COR-L47 (cell line): ENCODE measurements around the gene DDX51.

Experiments
- DNase-seq: peaks from one replicate; lab custom pipeline; 2025; lab: John Stamatoyannopoulos, UW

Gene DDX51, protein sequence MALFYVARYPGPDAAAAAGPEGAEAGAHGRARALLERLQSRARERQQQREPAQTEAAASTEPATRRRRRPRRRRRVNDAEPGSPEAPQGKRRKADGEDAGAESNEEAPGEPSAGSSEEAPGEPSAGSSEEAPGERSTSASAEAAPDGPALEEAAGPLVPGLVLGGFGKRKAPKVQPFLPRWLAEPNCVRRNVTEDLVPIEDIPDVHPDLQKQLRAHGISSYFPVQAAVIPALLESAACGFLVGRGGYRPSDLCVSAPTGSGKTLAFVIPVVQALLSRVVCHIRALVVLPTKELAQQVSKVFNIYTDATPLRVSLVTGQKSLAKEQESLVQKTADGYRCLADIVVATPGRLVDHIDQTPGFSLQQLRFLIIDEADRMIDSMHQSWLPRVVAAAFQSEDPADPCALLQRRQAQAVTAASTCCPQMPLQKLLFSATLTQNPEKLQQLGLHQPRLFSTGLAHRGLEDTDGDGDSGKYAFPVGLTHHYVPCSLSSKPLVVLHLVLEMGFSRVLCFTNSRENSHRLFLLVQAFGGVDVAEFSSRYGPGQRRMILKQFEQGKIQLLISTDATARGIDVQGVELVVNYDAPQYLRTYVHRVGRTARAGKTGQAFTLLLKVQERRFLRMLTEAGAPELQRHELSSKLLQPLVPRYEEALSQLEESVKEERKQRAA

GRCh38 chr12:132144115-132144809 is at the start of gene DDX51, which contains the start of gene NOC4L:
TSS of gene DDX51 (minus strand) at chr12:132144319. CDS start at chr12:132144296, 23 bp downstream.
TSS of gene NOC4L (plus strand) at chr12:132144457. CDS start at chr12:132144489, 32 bp downstream.
- peak; percentile 91 for DNase-seq

DNA sequence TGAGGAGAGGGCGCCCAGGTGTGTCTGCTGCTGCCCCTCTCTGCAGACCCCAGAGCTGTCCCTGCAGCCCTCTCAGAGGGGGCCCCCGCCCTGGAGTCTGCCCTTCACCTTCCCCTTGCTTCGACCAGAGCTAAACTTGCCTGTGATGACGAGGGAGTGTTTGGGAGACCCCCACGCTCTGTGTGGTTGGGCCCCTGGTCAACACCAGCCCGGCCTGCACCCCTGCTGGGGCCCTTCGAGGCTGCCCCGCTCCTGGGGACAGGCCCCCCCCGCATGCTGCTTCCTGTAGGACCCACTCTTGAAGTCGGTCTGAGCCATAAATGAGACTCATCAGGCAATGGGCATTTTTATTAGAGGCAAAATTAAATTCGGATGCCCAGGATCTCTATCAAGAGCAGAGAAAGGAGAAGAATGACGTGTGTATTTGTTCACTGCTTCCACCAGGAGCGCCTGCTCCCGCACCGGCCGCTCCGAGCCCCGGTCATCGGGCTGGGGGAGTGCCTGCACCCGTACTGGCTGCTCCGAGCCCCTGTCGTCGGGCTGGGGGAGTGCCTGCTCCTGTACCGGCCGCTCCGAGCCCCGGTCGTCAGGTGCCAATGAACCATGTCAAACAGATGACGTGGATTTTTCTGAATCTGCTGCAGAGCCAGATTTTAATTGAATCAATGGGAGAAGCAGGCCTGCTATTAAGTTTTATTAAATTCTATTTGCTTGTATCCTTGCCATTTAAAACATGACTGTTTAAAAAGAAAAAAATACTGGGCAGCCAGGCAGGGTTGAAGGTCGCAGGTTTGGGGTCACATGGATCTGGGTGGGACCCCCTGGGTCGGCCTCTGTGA is 47.8 kb upstream of the DDX51 start:
- no peak for DNase-seq

DNA sequence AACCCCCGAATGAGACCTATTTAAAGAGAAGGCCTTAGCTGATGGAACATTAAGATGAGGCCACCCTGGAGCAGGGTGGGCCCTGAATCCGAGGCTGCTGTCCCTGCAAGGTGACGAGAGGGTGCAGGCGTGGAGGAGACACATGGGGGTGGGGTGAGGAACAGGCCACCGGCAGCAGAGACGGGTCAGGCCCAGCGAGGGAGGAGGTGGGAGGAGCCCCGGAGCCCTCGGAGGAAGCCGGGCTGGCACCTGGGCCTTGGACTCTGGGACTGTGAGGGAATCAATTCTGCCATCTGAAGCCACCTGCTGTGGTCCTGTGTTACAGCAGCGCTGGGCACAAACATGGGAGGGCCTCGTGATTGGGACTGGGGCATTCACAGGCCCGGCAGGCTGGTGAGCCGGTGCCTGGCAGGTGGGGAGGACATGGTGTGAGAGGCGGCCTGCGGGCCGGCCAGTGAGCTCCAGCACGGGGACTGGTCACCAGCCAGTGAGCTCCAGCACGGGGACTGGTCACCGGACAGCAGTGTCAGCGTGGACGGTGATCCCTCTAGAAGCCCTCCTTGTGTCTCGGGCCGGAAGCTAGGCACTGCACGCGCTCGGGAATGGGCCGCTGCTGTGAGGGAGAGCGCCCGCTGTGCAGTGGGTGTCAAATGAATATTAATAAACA is 46.8 kb upstream of the DDX51 start:
- DNase-seq, result no peak

- DNase-seq, result no peak
These were observed 46.1 kb upstream of the DDX51 start for GRCh38 chr12:132190012-132190755.

DNA sequence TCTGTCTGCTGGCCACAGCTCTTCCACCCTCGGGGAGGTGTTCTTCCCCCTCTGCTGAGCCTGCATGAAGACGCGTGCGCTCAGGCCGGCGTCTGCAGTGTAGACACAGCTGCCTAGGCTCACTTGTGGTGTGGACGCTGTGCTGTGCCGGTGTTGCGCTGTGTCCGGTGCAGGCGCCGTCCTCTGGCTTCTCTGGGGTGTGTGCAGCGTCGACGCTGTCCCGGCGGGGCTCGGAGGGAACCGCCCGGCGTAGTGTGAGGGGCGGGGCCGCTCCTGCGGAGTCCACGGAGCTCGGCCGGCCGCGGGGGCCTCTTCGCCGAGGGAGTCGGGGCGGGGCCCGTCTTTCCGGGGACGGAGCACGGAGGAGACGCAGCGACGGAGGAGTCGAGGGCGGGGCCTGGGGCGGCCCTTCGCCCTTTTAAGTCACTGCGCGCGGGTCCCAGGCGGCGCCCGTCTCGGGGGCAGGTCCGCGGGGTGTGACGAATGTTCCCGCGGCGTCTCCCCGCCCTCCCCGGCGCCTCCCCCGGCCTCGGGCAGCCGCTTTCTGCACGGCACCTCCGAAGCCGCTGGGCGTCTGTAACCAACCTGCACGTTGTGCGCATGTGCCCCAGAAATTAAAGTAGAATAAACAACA is 45.4 kb upstream of the DDX51 start:
- DNase-seq, result peak; percentile 72

DNA sequence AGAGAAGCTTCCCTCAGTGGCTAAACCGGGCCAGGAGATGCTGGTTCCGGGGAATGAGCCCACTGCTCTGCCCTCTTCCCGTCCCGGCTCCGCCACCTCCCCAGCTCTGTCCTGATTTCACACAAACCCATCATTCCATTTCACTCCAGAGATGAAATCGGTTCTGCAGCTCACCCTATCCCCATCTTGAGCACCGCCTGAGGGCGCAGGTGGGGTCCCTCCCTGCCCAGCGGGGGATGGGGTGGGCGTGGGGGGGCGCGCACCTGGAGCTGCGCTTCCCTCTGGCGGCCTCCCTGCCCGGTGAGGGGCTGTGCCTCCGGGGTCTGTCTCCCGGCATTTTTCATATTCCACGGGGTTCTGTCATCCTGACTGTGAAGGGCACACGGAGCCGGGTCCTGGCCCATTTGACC is 44.8 kb upstream of the DDX51 start:
- DNase-seq, result no peak

GRCh38 chr12:132188451-132188901 is 44.4 kb upstream of the DDX51 start:
- DNase-seq, result no peak

GRCh38 chr12:132187646-132188450 is 43.7 kb upstream of the DDX51 start:
- DNase-seq, result no peak

DNA sequence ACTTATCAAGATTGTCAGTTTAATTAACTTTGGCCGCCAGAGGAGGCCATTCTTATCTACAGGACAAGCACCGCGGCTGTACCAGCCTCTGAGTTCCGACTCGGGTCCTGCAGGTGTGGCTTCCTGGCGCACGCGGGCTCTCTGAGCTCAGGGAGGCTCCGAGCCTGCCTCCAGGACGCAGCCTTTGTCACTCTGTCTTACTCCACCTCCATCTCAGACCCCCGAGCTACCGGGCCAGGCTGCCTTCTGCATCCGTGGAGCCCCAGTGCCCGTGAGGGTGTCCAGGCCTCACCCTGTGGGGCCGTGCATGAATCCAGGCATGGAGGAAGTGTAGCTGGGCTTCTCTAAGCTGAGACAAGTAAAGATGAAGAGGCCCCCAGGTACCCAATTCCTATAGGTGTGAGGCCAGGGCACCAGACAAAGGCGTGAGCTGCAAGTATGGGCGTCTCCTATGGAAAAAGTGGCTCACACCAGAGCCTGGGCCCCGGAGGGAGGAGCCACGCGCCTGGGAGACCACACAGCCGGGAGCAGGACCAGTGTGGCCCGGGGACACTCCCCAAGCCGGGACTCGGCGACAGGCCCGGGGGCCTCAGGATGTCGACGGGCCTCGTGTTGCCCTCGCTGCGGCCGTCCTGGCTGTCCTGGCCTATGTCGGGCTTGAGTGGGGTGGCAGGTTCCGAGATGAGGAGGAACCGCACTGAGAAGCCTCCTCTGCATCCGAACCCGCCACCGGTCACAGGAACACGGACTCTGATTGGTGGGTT is 42.9 kb upstream of the DDX51 start:
- no peak for DNase-seq

DNA sequence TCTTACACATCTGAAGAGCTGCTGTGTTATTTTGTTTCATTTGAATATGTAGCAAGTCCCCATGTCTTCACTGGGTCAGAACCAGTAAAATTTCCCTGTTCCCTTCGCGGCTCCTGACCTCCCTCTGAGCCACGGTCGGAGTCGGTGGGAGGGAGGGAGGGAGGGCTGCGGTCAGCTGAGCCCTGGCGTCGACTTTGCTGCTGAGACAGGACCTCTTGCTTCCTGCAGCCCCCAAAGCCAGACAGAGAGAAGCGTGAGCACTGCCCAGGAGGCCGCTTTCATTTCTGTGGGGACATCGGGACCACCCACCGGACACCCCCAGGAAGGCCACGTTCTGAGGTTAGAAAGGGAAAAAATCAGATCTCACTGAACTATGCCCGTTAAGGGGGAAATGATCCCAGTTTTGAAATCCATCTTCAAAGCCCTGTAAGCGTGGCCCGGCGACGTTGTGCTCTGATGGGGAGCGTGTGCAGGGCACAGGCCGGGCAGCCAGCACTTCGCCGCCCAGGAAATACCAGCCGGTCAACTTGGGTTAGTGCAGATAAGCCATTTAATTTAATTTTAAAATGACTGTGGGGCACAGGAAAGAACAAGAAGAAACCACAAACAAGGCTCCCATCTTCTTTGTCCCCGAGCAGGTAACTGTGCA is 42.2 kb upstream of the DDX51 start:
- DNase-seq, result no peak

DNA sequence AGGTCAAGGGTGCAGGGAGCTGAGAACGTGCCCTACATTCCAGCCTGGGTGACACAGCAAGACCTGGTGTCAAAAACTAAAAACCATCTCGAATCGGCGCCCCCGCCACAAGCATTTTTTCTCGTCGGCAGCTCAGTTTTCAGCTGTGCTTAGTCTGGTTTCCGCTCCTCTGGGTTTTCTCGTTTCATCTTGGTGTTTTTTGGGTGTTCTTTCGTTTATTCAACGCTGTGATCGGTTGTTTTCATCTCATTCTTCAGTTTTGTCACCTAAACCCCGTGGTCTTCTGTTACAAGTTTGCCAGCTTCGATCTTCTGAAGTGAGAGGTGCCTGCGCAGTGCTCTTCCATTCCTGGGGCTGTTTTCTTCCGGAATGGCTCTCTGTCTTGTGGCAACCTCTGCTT is 41.6 kb upstream of the DDX51 start:
- no peak for DNase-seq

DNA sequence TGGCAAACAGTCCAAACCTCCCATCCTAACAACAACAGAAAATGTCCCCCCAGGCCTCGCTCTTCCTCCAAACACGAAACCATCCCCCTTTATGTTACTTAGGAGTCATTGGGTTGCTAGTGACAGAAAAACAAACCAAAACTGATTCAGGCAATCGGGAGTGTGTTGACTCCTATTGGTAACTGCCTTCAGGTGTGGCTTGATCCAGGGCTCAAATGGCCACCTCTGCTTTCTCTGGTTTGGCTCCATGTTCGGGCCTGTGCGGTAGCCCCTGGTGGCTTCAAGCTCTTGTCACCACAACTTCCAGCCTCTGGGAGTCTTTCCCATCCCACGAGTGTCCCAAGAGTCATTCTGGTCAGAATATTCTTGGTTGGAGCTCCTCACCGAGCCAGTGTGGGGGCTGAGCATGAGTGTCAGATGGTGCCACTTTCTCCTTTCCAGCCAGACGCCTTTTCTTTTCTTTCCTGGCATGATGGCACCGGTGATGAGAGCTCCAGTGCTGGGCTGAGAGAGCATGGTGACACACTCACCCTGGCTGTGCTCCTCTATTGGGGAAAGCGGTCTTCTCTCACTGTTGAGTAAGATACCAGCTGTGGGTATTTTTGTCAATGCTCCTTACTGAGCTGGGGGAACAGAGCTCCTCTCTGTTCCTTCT is 38.7 kb upstream of the DDX51 start:
- DNase-seq, result no peak

- no peak for DNase-seq
These were observed 38.1 kb upstream of the DDX51 start for GRCh38 chr12:132182206-132182710.

DNA sequence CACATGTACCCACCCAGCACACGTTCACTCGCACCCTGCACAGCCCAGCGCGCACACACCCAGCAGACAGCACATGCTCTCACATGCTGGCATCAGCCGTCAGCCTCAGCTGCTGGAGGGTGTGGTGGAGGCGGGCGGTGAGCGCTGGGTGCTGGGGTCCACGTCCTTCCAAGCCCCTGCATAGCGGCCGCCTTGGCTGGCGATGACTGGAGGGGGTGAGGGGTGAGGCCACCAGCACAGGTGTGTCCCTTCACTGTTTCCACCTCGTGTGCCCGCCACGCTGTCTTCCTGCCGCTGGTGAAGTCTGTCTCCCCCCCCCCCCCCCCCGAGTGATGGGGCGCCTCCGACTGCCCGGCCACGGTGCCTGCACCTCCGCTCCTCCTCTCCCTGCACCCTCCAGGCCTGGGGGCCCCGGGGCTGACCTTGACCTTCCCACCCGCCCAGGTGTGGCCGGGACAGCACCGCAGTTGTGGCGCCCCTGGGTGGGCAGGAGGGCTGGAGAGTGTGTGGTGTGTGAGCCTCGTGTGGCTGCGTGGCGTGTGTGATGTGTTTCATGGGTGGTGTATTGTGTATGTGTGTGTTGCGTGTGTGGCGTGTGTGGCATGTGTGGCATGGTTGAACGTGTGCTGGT is 37.6 kb upstream of the DDX51 start:
- no peak for DNase-seq

DNA sequence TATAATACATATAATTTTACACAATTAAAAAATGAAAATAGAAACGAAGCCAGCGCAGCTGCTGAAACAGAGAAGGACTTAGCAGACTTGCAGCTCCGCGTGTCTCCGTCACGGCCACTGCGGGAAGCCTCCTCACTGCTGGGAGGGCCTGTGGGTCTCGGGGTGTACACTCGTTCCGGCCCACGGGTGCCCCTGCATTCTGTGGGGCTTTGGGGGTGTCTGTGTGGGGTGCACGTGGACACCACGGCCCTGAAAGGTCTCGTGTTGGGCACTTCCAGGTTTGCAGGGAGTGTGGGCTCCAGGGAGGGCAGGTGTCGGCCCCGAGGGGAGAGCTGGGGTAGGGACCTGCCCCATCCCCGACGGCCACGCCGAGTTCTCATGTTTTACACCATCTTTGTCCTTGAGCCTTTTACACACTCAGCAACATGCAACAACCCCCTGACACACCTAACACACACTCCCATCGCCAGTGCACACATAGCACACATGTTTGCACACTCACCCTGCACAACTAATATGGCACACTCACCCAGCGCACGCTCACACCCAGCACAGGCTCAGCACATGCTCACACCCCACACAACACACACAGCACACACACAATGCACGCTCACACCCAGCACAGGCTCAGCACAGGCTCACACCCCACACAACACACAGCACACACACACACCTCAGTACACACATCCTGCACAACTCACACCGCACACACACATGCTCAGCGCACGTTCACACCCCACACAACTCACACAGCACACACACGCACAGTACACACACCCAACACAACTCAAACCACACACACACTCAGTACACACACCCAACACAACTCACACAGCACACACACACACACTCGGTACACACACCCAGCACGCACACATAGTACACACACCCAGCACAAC is 36.8 kb upstream of the DDX51 start:
- no peak for DNase-seq
